ENCODE results near the gene LPP.

DNA sequence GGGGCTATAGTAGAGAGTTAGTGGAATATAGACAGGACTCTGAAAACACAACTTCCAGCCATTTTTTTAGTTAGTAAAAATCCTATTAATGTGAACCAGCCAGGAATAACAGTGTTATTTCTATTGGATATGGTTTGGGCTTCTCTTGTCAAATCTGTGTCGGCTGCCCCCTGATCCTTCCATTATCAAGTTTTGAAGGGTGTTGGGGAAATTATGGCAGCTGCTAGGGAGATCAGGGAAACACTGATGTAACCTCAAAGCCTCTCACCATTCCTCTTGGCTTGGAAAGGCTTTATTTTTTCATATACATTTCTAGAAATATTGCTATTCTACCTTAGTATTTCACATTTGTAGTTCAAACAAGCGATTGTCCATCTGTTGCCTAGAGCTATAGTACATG, 724.1 kb downstream of the LPP start:
- TF ChIP-seq POLR2A (IDR thresholded peaks at IDR 0.05; ENCODE audit: low read length) (no peak), GATA1 (IDR thresholded peaks at IDR 0.05; ENCODE audit: low read depth, low read length) (no peak)
